ENCODE measurements around the gene BACH2.
A peak's percentile ranks its signal among the peaks of the same experiment; 100 is the strongest.

DNA sequence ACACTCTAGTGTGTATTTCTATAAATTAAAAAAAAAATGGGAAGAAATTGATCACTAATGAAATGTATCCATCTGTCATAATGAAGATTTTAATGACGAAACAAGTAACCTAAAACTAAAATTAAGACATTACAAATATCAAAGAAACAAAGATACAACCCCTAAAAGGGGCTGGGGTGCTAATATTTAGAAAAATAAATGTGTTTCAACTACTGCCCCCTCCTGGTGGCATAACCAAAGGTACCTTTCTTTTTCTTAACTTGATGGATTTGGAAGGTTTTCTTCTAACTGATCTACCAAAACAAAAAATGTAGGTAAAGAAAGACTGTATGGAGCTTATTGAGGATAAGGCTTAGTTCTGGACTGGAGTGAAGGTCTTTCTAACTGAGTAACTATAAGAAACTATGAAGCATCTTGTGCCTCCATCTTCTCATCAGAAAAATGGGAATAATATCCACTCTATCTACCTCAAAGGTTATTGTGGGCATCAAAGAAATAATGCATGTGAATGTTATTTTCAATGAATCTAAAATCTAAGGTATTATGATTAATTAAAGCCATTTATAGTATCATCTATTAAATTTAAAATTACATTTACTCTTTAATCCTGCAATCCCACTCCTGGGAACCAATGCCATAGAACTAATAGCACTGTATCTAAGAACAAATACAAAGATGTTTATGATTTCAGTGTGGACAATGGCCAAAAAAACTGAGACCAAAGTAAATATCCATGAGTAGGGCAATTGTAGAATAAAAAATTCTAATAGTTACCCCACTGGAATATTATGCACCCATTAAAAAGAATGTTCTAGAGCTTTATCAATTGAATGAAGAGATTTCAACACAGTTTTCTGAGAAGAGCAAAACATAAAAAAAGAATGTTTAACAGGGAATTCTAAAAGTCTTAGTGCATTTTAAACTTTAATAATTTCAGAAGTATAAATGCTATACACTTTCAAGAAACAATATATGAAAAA is 117.2 kb downstream of the BACH2 start:
- TF ChIP-seq GATA2 (CRISPR knock-in tag; IDR thresholded peaks at IDR 0.05) (no peak), TEAD4 (IDR thresholded peaks at IDR 0.05; ENCODE audit: borderline replicate concordance, insufficient read depth) (no peak), POLR2AphosphoS5 (IDR thresholded peaks at IDR 0.05; ENCODE audit: low read depth, low read length) (no peak), ELF1 (IDR thresholded peaks at IDR 0.05) (no peak), TAF1 (IDR thresholded peaks at IDR 0.05; ENCODE audit: borderline replicate concordance, low read depth, low read length) (no peak), NRF1 (IDR thresholded peaks at IDR 0.05; ENCODE audit: low read depth, low read length) (no peak), RAD21 (IDR thresholded peaks at IDR 0.05; ENCODE audit: low read length) (peak; percentile 51), EP300 (IDR thresholded peaks at IDR 0.05; ENCODE audit: borderline replicate concordance in 1 of 2, low read depth in 1 of 2, low read length in 1 of 2) (no peak)
- TF ChIP-seq, protein P1, sequence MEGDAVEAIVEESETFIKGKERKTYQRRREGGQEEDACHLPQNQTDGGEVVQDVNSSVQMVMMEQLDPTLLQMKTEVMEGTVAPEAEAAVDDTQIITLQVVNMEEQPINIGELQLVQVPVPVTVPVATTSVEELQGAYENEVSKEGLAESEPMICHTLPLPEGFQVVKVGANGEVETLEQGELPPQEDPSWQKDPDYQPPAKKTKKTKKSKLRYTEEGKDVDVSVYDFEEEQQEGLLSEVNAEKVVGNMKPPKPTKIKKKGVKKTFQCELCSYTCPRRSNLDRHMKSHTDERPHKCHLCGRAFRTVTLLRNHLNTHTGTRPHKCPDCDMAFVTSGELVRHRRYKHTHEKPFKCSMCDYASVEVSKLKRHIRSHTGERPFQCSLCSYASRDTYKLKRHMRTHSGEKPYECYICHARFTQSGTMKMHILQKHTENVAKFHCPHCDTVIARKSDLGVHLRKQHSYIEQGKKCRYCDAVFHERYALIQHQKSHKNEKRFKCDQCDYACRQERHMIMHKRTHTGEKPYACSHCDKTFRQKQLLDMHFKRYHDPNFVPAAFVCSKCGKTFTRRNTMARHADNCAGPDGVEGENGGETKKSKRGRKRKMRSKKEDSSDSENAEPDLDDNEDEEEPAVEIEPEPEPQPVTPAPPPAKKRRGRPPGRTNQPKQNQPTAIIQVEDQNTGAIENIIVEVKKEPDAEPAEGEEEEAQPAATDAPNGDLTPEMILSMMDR (IDR thresholded peaks at IDR 0.05) = peak; percentile 70
- TF ChIP-seq, protein P2, sequence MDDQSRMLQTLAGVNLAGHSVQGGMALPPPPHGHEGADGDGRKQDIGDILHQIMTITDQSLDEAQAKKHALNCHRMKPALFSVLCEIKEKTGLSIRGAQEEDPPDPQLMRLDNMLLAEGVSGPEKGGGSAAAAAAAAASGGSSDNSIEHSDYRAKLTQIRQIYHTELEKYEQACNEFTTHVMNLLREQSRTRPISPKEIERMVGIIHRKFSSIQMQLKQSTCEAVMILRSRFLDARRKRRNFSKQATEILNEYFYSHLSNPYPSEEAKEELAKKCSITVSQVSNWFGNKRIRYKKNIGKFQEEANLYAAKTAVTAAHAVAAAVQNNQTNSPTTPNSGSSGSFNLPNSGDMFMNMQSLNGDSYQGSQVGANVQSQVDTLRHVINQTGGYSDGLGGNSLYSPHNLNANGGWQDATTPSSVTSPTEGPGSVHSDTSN (IDR thresholded peaks at IDR 0.05) = no peak
- TF ChIP-seq, protein P3, sequence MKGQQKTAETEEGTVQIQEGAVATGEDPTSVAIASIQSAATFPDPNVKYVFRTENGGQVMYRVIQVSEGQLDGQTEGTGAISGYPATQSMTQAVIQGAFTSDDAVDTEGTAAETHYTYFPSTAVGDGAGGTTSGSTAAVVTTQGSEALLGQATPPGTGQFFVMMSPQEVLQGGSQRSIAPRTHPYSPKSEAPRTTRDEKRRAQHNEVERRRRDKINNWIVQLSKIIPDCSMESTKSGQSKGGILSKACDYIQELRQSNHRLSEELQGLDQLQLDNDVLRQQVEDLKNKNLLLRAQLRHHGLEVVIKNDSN (IDR thresholded peaks at IDR 0.05; ENCODE audit: borderline replicate concordance, low read depth) = no peak

Measured in SK-N-SH (cell line).